A549 (cell line): Measurements from ENCODE around the gene C3orf22. TPM values are rescaled to one million over a fixed set of nuclear protein-coding genes. Genes with fewer than 3 reads are reported as not detected.

Experiments
- ATAC-seq, 2 experiments: fragments of 200-7000 bp in 1 of 2; fragments of >200 bp in 1 of 2; cut with Nextera tagmentation in 1 of 2; cut with Tn5 transposase in 1 of 2; 3 replicates each; pipeline versions ENCODE4 v1.8.0 to v1.9.1; 2018 to 2020; ENCODE audit warnings: mild to moderate bottlenecking in 1 of 2, moderate library complexity in 1 of 2
- CTCF ChIA-PET: fragments of 300-600 bp; sonication (Branson Sonifier 250); formaldehyde crosslinking; extraction: SDS; loops from one replicate; lab custom pipeline; 2021; ENCODE audit warnings: antibody characterized with exemption, inconsistent platforms; lab: Yijun Ruan, JAX
- POLR2A ChIA-PET: fragments of 350-600 bp; formaldehyde crosslinking; extraction: SDS; loops from one replicate; lab custom pipeline; 2021; ENCODE audit warnings: antibody characterized with exemption, inconsistent platforms; lab: Yijun Ruan, JAX
- DNase-seq, 2 experiments: peaks; one replicate each; pipeline versions ENCODE4 v3.0.0 to v3.0.0-alpha.2; 2011 to 2016; ENCODE audit warnings: low read depth in 1 of 2, low spot score in 1 of 2
- FAIRE-seq: peaks from 2 replicates; lab custom pipeline; 2011; peaks lifted over from hg19 to GRCh38; lab: Jason Lieb, UNC
- H3K27ac ChIP-seq, 2 experiments: fragments of >200 bp; sonication (Bioruptor Twin); formaldehyde crosslinking; 3 replicates each; pipeline ENCODE4 v1.5.1; 2016 to 2017
- H3K4me1 ChIP-seq: fragments of >200 bp; sonication (Bioruptor Twin); formaldehyde crosslinking; 3 replicates; pipeline ENCODE4 v1.6.1; 2016
- H3K4me2 ChIP-seq: fragments of >200 bp; sonication (Bioruptor Twin); formaldehyde crosslinking; 3 replicates; pipeline ENCODE4 v1.6.1; 2016
- H3K4me3 ChIP-seq: fragments of >200 bp; sonication (Bioruptor Twin); formaldehyde crosslinking; 3 replicates; pipeline ENCODE4 v1.5.1; 2016
- H3K9me3 ChIP-seq: fragments of >200 bp; sonication (Bioruptor Twin); formaldehyde crosslinking; 3 replicates; pipeline ENCODE4 v1.6.1; 2016
- BCL3 ChIP-seq: fragments of >200 bp; sonication (Bioruptor Twin); formaldehyde crosslinking; IDR thresholded peaks from 3 replicates; pipeline ENCODE4 v1.6.1; 2016
- BHLHE40 ChIP-seq: IDR thresholded peaks from 2 replicates; pipeline ENCODE4 v1.6.1; 2012; ENCODE audit warnings: low read depth, low read length, inconsistent platforms
- CBX2 ChIP-seq: fragments of 200-600 bp; sonication (generic); IDR thresholded peaks from 2 replicates; pipeline ENCODE4 v1.6.1; 2016; ENCODE audit warnings: low read depth, mild to moderate bottlenecking, borderline replicate concordance
- CBX8 ChIP-seq: fragments of 200-600 bp; sonication (generic); IDR thresholded peaks from 2 replicates; pipeline ENCODE4 v1.6.1; 2016
- EHF ChIP-seq: fragments of 250-450 bp; sonication (Bioruptor Pico); IDR thresholded peaks from 2 replicates; pipeline ENCODE4 v1.5.0; 2020; ENCODE audit warnings: mild to moderate bottlenecking
- EHMT2 ChIP-seq: fragments of 200-600 bp; sonication (generic); IDR thresholded peaks from 2 replicates; pipeline ENCODE4 v1.6.1; 2016; ENCODE audit warnings: antibody characterized with exemption, low read depth, mild to moderate bottlenecking, moderate library complexity
- ELK1 ChIP-seq: fragments of 150-350 bp; IDR thresholded peaks from 2 replicates; pipeline ENCODE4 v1.6.1; 2014; ENCODE audit warnings: low read depth, mild to moderate bottlenecking, low read length
- EP300 ChIP-seq, 2 experiments: fragments of >200 bp; sonication (Bioruptor Twin); formaldehyde crosslinking; IDR thresholded peaks; 2 replicates in 1 of 2; 3 replicates in 1 of 2; pipeline ENCODE4 v1.6.1; 2016 to 2017
- ESRRA ChIP-seq: fragments of 150-350 bp; IDR thresholded peaks from 2 replicates; pipeline ENCODE4 v1.6.1; 2014; ENCODE audit warnings: mild to moderate bottlenecking, low read length, borderline replicate concordance
- FOXS1 ChIP-seq: fragments of 250-450 bp; sonication (Bioruptor Pico); IDR thresholded peaks from 2 replicates; pipeline ENCODE4 v1.5.0; 2020; ENCODE audit warnings: mild to moderate bottlenecking, moderate library complexity
- GATA3 ChIP-seq: IDR thresholded peaks from 2 replicates; pipeline ENCODE4 v1.6.1; 2012; ENCODE audit warnings: borderline replicate concordance
- HDAC2 ChIP-seq: fragments of 200-600 bp; sonication (generic); IDR thresholded peaks from 2 replicates; pipeline ENCODE4 v1.6.1; 2016
- HEYL ChIP-seq: fragments of 250-450 bp; sonication (Bioruptor Pico); IDR thresholded peaks from 2 replicates; pipeline ENCODE4 v1.8.0; 2021; ENCODE audit warnings: mild to moderate bottlenecking, moderate library complexity
- HMGXB4 ChIP-seq: fragments of 250-450 bp; sonication (Bioruptor Pico); IDR thresholded peaks from 2 replicates; pipeline ENCODE4 v1.5.0; 2021; ENCODE audit warnings: mild to moderate bottlenecking, moderate library complexity, borderline replicate concordance
- JUN ChIP-seq, 2 experiments: fragments of >200 bp; sonication (Bioruptor Twin); formaldehyde crosslinking; IDR thresholded peaks; 2 replicates in 1 of 2; 3 replicates in 1 of 2; pipeline ENCODE4 v1.6.1; 2016 to 2017
- NFE2L2 ChIP-seq: fragments of 150-350 bp; conservative IDR thresholded peaks from 2 replicates; pipeline ENCODE4 v1.6.1; 2014; ENCODE audit warnings: low read length
- NPAS2 ChIP-seq: fragments of 250-450 bp; sonication (Bioruptor Pico); IDR thresholded peaks from 2 replicates; pipeline ENCODE4 v1.8.0; 2022; ENCODE audit warnings: mild to moderate bottlenecking, moderate library complexity, borderline replicate concordance
- NR3C1 ChIP-seq: fragments of >200 bp; sonication (Bioruptor Twin); formaldehyde crosslinking; IDR thresholded peaks from 3 replicates; pipeline ENCODE4 v1.6.1; 2017
- PBX3 ChIP-seq: IDR thresholded peaks from 2 replicates; pipeline ENCODE4 v1.6.1; 2012
- PHF8 ChIP-seq: fragments of 200-600 bp; sonication (generic); IDR thresholded peaks from 2 replicates; pipeline ENCODE4 v1.6.1; 2016; ENCODE audit warnings: low read depth, mild to moderate bottlenecking, antibody characterized with exemption, moderate library complexity, borderline replicate concordance
- POLR2A ChIP-seq: IDR thresholded peaks from 2 replicates; pipeline ENCODE4 v1.6.1; 2012; ENCODE audit warnings: mild to moderate bottlenecking, low read length
- POLR2AphosphoS2 ChIP-seq: conservative IDR thresholded peaks from 2 replicates; pipeline ENCODE4 v1.6.1; 2012; ENCODE audit warnings: low read length, improper control_type of control experiment, inconsistent platforms
- RAD21 ChIP-seq, 2 experiments: fragments of >200 bp in 1 of 2; sonication (Bioruptor Twin) in 1 of 2; formaldehyde crosslinking in 1 of 2; IDR thresholded peaks in 1 of 2; conservative IDR thresholded peaks in 1 of 2; 2 replicates in 1 of 2; 3 replicates in 1 of 2; pipeline ENCODE4 v1.6.1; 2012 to 2018; ENCODE audit warnings: inconsistent platforms in 1 of 2
- RARB ChIP-seq: fragments of 250-450 bp; sonication (Bioruptor Pico); IDR thresholded peaks from 2 replicates; pipeline ENCODE4 v1.8.0; 2021; ENCODE audit warnings: mild to moderate bottlenecking, moderate library complexity
- SMC3 ChIP-seq: fragments of >200 bp; sonication (Bioruptor Twin); formaldehyde crosslinking; IDR thresholded peaks from 3 replicates; pipeline ENCODE4 v1.6.1; 2018; ENCODE audit warnings: inconsistent platforms
- TFCP2L1 ChIP-seq: fragments of 250-450 bp; sonication (Bioruptor Pico); IDR thresholded peaks from 2 replicates; pipeline ENCODE4 v1.5.0; 2021; ENCODE audit warnings: mild to moderate bottlenecking
- ZFP36 ChIP-seq: fragments of 450-650 bp; IDR thresholded peaks from 2 replicates; pipeline ENCODE4 v1.6.1; 2014; ENCODE audit warnings: borderline replicate concordance; ENCODE audit not compliant: partially characterized antibody
- WGBS: methylation state at CpG from one replicate; pipeline ENCODE4 v1.1.6; 2017; ENCODE audit errors: missing lambda C conversion rate; 5-methylcytosine and 5-hydroxymethylcytosine counted together
- polyA plus RNA-seq, 4 experiments: library from polyadenylated mRNA; depleted of rRNA in 3 of 4; stranded (reverse); fragments of >200 nt; fragmentation: RNase III in 1 of 4; extraction: RNeasy Plus Mini Kit Qiagen cat#74134 plus additional on column Dnase treatment in 1 of 4; gene quantifications; 2 replicates in 3 of 4; 3 replicates in 1 of 4; pipeline ENCODE4 v1.2.3, GENCODE V29; 2011 to 2017

The C3orf22 gene
- polyA plus RNA-seq, 2 of the 4 experiments (the other 2 are of a cell fraction) = not detected

- 66% methylated on average over 6 of the region's 8 CpGs for WGBS
- no peak for TF ChIP-seq EHMT2
- no peak for TF ChIP-seq JUN (IDR thresholded peaks at IDR 0.05)
- no peak for TF ChIP-seq RAD21 (conservative IDR thresholded peaks at IDR 0.05 in 1 of 2, IDR thresholded peaks at IDR 0.05 in 1 of 2)
- no peak for TF ChIP-seq ESRRA
- TF ChIP-seq BHLHE40 = no peak
- TF ChIP-seq NPAS2 (CRISPR knock-in tag) = no peak
- no peak for TF ChIP-seq ELK1
- no peak for TF ChIP-seq PBX3
- TF ChIP-seq PHF8 = no peak
- TF ChIP-seq HDAC2 = no peak
- TF ChIP-seq CBX8 = no peak
- TF ChIP-seq NFE2L2 = no peak
- no peak for TF ChIP-seq EHF (CRISPR knock-in tag)
- TF ChIP-seq POLR2A = no peak
- no peak for TF ChIP-seq EP300 (IDR thresholded peaks at IDR 0.05)
- TF ChIP-seq TFCP2L1 (CRISPR knock-in tag) = no peak
- no peak for TF ChIP-seq FOXS1 (CRISPR knock-in tag)
- no peak for TF ChIP-seq BCL3
- TF ChIP-seq HMGXB4 (CRISPR knock-in tag) = no peak
- TF ChIP-seq GATA3 = no peak
- H3K27ac ChIP-seq = no peak overlapping the region
- ChIA-PET CTCF (no interaction called here), POLR2A (no interaction called here)
- no peak overlapping the region for H3K4me2 ChIP-seq
- H3K4me1 ChIP-seq = no peaks in the 10 kb centered on the region
- DNase-seq = no peak
- no peaks in the 10 kb centered on the region for H3K9me3 ChIP-seq
- ATAC-seq = no peak
- no peak overlapping the region for H3K4me3 ChIP-seq
- no peak for FAIRE-seq
Measured at GRCh38 chr3:126556637-126557414, 1.9 kb downstream of the C3orf22 start.

- FAIRE-seq = no peak
- Histone ChIP-seq H3K9me3 (no peaks in the 10 kb centered on the region), H3K4me1 (no peaks in the 10 kb centered on the region), H3K4me2 (no peak overlapping the region), H3K4me3 (no peak overlapping the region), H3K27ac (no peak overlapping the region)
- TF ChIP-seq BCL3 (no peak), RARB (no peak), NR3C1 (no peak), POLR2AphosphoS2 (no peak), JUN (IDR thresholded peaks at IDR 0.05) (no peak), ZFP36 (no peak), HEYL (CRISPR knock-in tag) (no peak), SMC3 (no peak), CBX2 (no peak)
- 61% methylated on average over 7 of the region's 10 CpGs for WGBS
- ATAC-seq = no peak
- POLR2A ChIA-PET = no interaction called here
- CTCF ChIA-PET = interaction anchor here (1.3 kb wide), 1 partner anchor 33 kb away, joined by 3 read pairs; no protein-coding TSS in a partner anchor
- DNase-seq = no peak
Measured at GRCh38 chr3:126555795-126556636, 2.7 kb downstream of the C3orf22 start.
